Keratinocyte (primary cell): ENCODE results near the gene RAF1.
"Not testable (repeated sequence)": the region's sequence is repeated elsewhere in the genome, so short reads cannot be mapped to it uniquely, and the experiment has no call there.

Experiments used
- EZH2 ChIP-seq: IDR thresholded peaks from one replicate; pipeline ENCODE4 v1.6.1; 2012; ENCODE audit warnings: inconsistent platforms, mild to moderate bottlenecking, low read length, moderate library complexity
- TF ChIP-seq, protein P1 (sequence below), 3 experiments: IDR thresholded peaks in 1 of 3; conservative IDR thresholded peaks in 1 of 3; optimal IDR thresholded peaks in 1 of 3; 2 replicates in 2 of 3; 3 replicates in 1 of 3; pipeline versions ENCODE3 to v1.5.1; 2011; ENCODE audit warnings: low read length in 3 of 3, mild to moderate bottlenecking in 3 of 3, moderate library complexity in 2 of 3, control low read depth in 1 of 3, inconsistent platforms in 1 of 3; ENCODE audit not compliant: insufficient read depth in 2 of 3; ENCODE audit errors: extremely low read depth in 1 of 3

DNA sequence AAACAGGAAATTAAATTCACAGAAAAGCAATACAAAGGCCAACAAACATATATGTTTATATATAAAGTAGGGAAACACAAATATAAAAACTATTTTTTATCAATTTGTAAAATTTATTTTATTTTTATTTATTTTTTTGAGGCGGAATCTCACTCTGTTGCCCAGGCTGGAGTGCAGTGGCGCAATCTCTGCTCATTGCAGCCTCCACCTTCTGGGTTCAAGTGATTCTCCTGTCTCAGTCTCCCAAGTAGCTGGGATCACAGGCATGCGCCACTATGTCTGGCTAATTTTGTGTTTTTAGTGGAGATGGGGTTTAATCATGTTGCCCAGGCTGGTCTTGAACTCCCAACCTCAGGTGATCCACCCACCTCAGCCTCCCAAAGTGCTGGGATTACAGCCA lies 39.0 kb downstream of the RAF1 start:
- TF ChIP-seq, protein P1, sequence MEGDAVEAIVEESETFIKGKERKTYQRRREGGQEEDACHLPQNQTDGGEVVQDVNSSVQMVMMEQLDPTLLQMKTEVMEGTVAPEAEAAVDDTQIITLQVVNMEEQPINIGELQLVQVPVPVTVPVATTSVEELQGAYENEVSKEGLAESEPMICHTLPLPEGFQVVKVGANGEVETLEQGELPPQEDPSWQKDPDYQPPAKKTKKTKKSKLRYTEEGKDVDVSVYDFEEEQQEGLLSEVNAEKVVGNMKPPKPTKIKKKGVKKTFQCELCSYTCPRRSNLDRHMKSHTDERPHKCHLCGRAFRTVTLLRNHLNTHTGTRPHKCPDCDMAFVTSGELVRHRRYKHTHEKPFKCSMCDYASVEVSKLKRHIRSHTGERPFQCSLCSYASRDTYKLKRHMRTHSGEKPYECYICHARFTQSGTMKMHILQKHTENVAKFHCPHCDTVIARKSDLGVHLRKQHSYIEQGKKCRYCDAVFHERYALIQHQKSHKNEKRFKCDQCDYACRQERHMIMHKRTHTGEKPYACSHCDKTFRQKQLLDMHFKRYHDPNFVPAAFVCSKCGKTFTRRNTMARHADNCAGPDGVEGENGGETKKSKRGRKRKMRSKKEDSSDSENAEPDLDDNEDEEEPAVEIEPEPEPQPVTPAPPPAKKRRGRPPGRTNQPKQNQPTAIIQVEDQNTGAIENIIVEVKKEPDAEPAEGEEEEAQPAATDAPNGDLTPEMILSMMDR (optimal IDR thresholded peaks at IDR 0.05 in 1 of 3, IDR thresholded peaks at IDR 0.05 in 1 of 3, conservative IDR thresholded peaks at IDR 0.05 in 1 of 3; ENCODE audit: extremely low read depth in 1 of 3, insufficient read depth in 2 of 3, low read length in 3 of 3), result not testable (repeated sequence)
- TF ChIP-seq EZH2, result not testable (repeated sequence)
